ENCODE results near the gene HHAT.

DNA sequence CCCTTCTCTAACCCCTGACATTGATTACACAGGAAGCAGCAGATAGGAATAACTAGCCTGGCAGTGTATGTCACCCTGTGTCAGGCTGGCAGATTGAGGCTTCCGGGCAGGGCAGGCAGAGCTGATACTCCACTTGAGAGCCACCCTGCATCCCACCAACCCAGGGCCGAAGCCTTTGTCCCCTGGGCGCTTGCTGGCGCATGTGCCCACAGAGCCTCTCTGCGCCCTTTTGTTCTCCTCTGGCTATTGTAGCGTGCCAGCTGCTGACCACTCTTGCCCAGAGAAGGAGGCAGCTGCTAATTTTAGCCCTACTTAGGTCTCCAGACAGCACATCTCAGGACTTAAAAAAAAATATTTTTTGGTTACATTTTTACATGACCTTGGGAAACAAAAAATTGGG, 304.9 kb downstream of the HHAT start:
- TF ChIP-seq, protein P1, sequence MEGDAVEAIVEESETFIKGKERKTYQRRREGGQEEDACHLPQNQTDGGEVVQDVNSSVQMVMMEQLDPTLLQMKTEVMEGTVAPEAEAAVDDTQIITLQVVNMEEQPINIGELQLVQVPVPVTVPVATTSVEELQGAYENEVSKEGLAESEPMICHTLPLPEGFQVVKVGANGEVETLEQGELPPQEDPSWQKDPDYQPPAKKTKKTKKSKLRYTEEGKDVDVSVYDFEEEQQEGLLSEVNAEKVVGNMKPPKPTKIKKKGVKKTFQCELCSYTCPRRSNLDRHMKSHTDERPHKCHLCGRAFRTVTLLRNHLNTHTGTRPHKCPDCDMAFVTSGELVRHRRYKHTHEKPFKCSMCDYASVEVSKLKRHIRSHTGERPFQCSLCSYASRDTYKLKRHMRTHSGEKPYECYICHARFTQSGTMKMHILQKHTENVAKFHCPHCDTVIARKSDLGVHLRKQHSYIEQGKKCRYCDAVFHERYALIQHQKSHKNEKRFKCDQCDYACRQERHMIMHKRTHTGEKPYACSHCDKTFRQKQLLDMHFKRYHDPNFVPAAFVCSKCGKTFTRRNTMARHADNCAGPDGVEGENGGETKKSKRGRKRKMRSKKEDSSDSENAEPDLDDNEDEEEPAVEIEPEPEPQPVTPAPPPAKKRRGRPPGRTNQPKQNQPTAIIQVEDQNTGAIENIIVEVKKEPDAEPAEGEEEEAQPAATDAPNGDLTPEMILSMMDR (IDR thresholded peaks at IDR 0.05): no peak
- no peak for TF ChIP-seq POLR2A (IDR thresholded peaks at IDR 0.05)

All from esophagus squamous epithelium (tissue), 4 donors.